ENCODE measurements around the gene AFG3L2.

The AFG3L2 gene

GRCh38 chr18:12408247-12408869, 31.3 kb upstream of the AFG3L2 start:
- H3K4me3 ChIP-seq (ENCODE audit: low read length), result peak overlapping the region; percentile 57

GRCh38 chr18:12406371-12407111, 29.5 kb upstream of the AFG3L2 start:
- no peak for TF ChIP-seq CTCF (IDR thresholded peaks at IDR 0.05; ENCODE audit: insufficient read depth, low read depth, low read length, missing control alignments)
- no peak for DNase-seq (ENCODE audit: low read depth)
- no peak overlapping the region for H3K4me3 ChIP-seq (ENCODE audit: low read length)

More at GRCh38 chr18:12408247-12408869, 31.3 kb upstream of the AFG3L2 start:
- no peak for TF ChIP-seq CTCF (IDR thresholded peaks at IDR 0.05; ENCODE audit: insufficient read depth, low read depth, low read length, missing control alignments)
- peak; percentile 24 for DNase-seq (ENCODE audit: low read depth)

GRCh38 chr18:12405066-12405465, 28.0 kb upstream of the AFG3L2 start:
- TF ChIP-seq CTCF (IDR thresholded peaks at IDR 0.05; ENCODE audit: insufficient read depth, low read depth, low read length, missing control alignments), result no peak
- no peak overlapping the region for H3K4me3 ChIP-seq (ENCODE audit: low read length)
- peak; percentile 36 for DNase-seq (ENCODE audit: low read depth)

- no peak for TF ChIP-seq CTCF (IDR thresholded peaks at IDR 0.05; ENCODE audit: insufficient read depth, low read depth, low read length, missing control alignments)
- no peak overlapping the region for H3K4me3 ChIP-seq (ENCODE audit: low read length)
- peak; percentile 87 for DNase-seq (ENCODE audit: low read depth)
Observed at GRCh38 chr18:12403601-12404506, 26.8 kb upstream of the AFG3L2 start.

GRCh38 chr18:12401881-12402280, 24.9 kb upstream of the AFG3L2 start:
- H3K4me3 ChIP-seq (ENCODE audit: low read length), result no peak overlapping the region
- TF ChIP-seq CTCF (IDR thresholded peaks at IDR 0.05; ENCODE audit: insufficient read depth, low read depth, low read length, missing control alignments), result no peak
- DNase-seq (ENCODE audit: low read depth), result no peak

- no peak for TF ChIP-seq CTCF (IDR thresholded peaks at IDR 0.05; ENCODE audit: insufficient read depth, low read depth, low read length, missing control alignments)
- no peak overlapping the region for H3K4me3 ChIP-seq (ENCODE audit: low read length)
- no peak for DNase-seq (ENCODE audit: low read depth)
Observed at GRCh38 chr18:12399231-12399630, 22.2 kb upstream of the AFG3L2 start.
